ENCODE measurements around the gene NMNAT2. TPM values are rescaled to one million over a fixed set of nuclear protein-coding genes. Genes with fewer than 3 reads are reported as not detected.

Gene NMNAT2
- total and polyA plus RNA-seq, 4 donors, result 0.10 to 1.1 (median 0.94) TPM

DNA sequence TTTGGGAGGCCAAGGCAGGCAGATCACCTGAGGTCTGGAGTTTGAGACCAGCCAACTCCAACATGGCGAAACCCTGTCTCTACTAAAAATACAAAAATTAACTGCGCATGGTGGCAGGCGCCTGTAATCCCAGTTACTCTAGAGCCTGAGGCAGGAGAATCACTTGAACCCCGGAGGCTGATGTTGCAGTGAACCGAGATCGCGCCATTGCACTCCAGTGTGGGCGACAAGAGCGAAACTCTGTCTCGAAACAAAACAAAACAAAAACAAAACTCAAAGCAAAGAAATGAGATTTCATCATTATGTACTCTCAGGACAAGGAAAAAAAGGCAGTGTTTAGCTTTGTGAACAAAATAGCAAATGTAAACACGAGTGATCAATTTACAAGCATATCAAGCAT, 171.1 kb downstream of the NMNAT2 start:
- Histone ChIP-seq H3K27me3 (ENCODE audit: control insufficient read depth in 3 of 3, insufficient read depth in 3 of 3, low read length in 2 of 3) (no peaks in the 10 kb centered on the region), H3K27ac (ENCODE audit: low read depth in 1 of 2, low read length in 1 of 2) (no peak overlapping the region), H3K9ac (ENCODE audit: insufficient read depth in 1 of 2, low read length in 2 of 2) (no peak overlapping the region), H3K36me3 (ENCODE audit: control insufficient read depth in 4 of 4, insufficient read depth in 4 of 4, low read length in 4 of 4) (no peaks in the 10 kb centered on the region), H3K9me3 (ENCODE audit: control insufficient read depth in 4 of 4, insufficient read depth in 3 of 4, low read length in 3 of 4) (no peaks in the 10 kb centered on the region), H3K4me3 (no peak overlapping the region), H3K4me1 (ENCODE audit: control insufficient read depth in 5 of 5, insufficient read depth in 5 of 5, low read length in 5 of 5) (peaks cover 0 to 5% (median 2%) of the 10 kb centered on the region in 5 donors)
- no peak for ATAC-seq (ENCODE audit: insufficient read depth, low FRiP score)
- TF ChIP-seq, protein P1, sequence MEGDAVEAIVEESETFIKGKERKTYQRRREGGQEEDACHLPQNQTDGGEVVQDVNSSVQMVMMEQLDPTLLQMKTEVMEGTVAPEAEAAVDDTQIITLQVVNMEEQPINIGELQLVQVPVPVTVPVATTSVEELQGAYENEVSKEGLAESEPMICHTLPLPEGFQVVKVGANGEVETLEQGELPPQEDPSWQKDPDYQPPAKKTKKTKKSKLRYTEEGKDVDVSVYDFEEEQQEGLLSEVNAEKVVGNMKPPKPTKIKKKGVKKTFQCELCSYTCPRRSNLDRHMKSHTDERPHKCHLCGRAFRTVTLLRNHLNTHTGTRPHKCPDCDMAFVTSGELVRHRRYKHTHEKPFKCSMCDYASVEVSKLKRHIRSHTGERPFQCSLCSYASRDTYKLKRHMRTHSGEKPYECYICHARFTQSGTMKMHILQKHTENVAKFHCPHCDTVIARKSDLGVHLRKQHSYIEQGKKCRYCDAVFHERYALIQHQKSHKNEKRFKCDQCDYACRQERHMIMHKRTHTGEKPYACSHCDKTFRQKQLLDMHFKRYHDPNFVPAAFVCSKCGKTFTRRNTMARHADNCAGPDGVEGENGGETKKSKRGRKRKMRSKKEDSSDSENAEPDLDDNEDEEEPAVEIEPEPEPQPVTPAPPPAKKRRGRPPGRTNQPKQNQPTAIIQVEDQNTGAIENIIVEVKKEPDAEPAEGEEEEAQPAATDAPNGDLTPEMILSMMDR (IDR thresholded peaks at IDR 0.05; ENCODE audit: control extremely low read depth, extremely low read depth), result no peak
- peak in 1 of 3 donors; percentile 16 for DNase-seq
- 90 to 91% methylated on average over 11 of the region's 11 CpGs for WGBS, 2 donors

- H3K36me3 ChIP-seq (ENCODE audit: control insufficient read depth in 4 of 4, insufficient read depth in 4 of 4, low read length in 4 of 4), result no peaks in the 10 kb centered on the region
- no peak overlapping the region for H3K4me3 ChIP-seq
- H3K9ac ChIP-seq (ENCODE audit: insufficient read depth in 1 of 2, low read length in 2 of 2), result no peak overlapping the region
- H3K9me3 ChIP-seq (ENCODE audit: control insufficient read depth in 4 of 4, insufficient read depth in 3 of 4, low read length in 3 of 4), result no peaks in the 10 kb centered on the region
- ATAC-seq (ENCODE audit: insufficient read depth, low FRiP score), result no peak
- TF ChIP-seq, protein P1 (IDR thresholded peaks at IDR 0.05; ENCODE audit: control extremely low read depth, extremely low read depth), result no peak
- no peaks in the 10 kb centered on the region for H3K27me3 ChIP-seq (ENCODE audit: control insufficient read depth in 3 of 3, insufficient read depth in 3 of 3, low read length in 2 of 3)
- peaks cover 0 to 5% (median 2%) of the 10 kb centered on the region in 5 donors for H3K4me1 ChIP-seq (ENCODE audit: control insufficient read depth in 5 of 5, insufficient read depth in 5 of 5, low read length in 5 of 5)
- H3K27ac ChIP-seq (ENCODE audit: low read depth in 1 of 2, low read length in 1 of 2), result no peak overlapping the region
- no peak for DNase-seq
Measured at GRCh38 chr1:183246436-183246835, 171.7 kb downstream of the NMNAT2 start.

- no peaks in the 10 kb centered on the region for H3K36me3 ChIP-seq (ENCODE audit: control insufficient read depth in 4 of 4, insufficient read depth in 4 of 4, low read length in 4 of 4)
- H3K27ac ChIP-seq (ENCODE audit: low read depth in 1 of 2, low read length in 1 of 2), result no peak overlapping the region
- TF ChIP-seq, protein P1 (IDR thresholded peaks at IDR 0.05; ENCODE audit: control extremely low read depth, extremely low read depth), result no peak
- DNase-seq (no peak), ATAC-seq (ENCODE audit: insufficient read depth, low FRiP score) (no peak)
- H3K4me1 ChIP-seq (ENCODE audit: control insufficient read depth in 5 of 5, insufficient read depth in 5 of 5, low read length in 5 of 5), result peaks cover 0 to 5% (median 2%) of the 10 kb centered on the region in 5 donors
- no peak overlapping the region for H3K9ac ChIP-seq (ENCODE audit: insufficient read depth in 1 of 2, low read length in 2 of 2)
- H3K4me3 ChIP-seq, result no peak overlapping the region
- H3K27me3 ChIP-seq (ENCODE audit: control insufficient read depth in 3 of 3, insufficient read depth in 3 of 3, low read length in 2 of 3), result no peaks in the 10 kb centered on the region
- WGBS, 2 donors, result 87 to 96% methylated on average over 3 of the region's 3 CpGs
- H3K9me3 ChIP-seq (ENCODE audit: control insufficient read depth in 4 of 4, insufficient read depth in 3 of 4, low read length in 3 of 4), result no peaks in the 10 kb centered on the region
Measured at GRCh38 chr1:183245357-183245756, 172.8 kb downstream of the NMNAT2 start.

DNA sequence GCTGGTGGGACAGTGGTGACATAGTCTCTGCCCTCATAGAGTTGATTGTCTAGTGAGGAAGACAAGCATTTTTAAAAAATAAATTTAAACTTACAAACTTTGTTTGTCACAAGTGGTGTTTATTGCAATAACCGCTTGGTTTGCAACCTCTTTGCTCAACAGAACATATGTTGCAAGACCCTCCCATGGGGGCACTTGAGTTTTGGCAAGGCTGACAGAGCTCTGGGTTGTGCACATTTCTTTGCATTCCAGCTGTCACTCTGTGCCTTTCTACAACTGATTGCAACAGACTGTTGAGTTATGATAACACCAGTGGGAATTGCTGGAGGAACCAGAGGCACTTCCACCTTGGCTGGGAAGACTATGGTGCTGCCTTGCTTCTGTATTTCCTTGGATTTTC, 173.7 kb downstream of the NMNAT2 start:
- Histone ChIP-seq H3K36me3 (ENCODE audit: control insufficient read depth in 4 of 4, insufficient read depth in 4 of 4, low read length in 4 of 4) (no peaks in the 10 kb centered on the region), H3K4me3 (no peak overlapping the region), H3K27ac (ENCODE audit: low read depth in 1 of 2, low read length in 1 of 2) (peak overlapping the region in 1 of 2 donors; percentile 74), H3K4me1 (ENCODE audit: control insufficient read depth in 5 of 5, insufficient read depth in 5 of 5, low read length in 5 of 5) (peaks cover 0 to 5% (median 2%) of the 10 kb centered on the region in 5 donors), H3K9ac (ENCODE audit: insufficient read depth in 1 of 2, low read length in 2 of 2) (no peak overlapping the region), H3K9me3 (ENCODE audit: control insufficient read depth in 4 of 4, insufficient read depth in 3 of 4, low read length in 3 of 4) (peaks cover 0 to 2% (median 0%) of the 10 kb centered on the region in 4 donors), H3K27me3 (ENCODE audit: control insufficient read depth in 3 of 3, insufficient read depth in 3 of 3, low read length in 2 of 3) (no peaks in the 10 kb centered on the region)
- 32 to 33% methylated on average over 1 of the region's 1 CpG for WGBS, 2 donors
- ATAC-seq (ENCODE audit: insufficient read depth, low FRiP score), result peak; percentile 55
- TF ChIP-seq, protein P1 (IDR thresholded peaks at IDR 0.05; ENCODE audit: control extremely low read depth, extremely low read depth), result no peak
- DNase-seq, result peak; percentile 28 to 74 (median 68)

Data from lung (tissue), 12 donors.